NCI-H524 (cell line): Measurements from ENCODE around the gene MTFMT.
"Not testable (repeated sequence)": the region's sequence is repeated elsewhere in the genome, so short reads cannot be mapped to it uniquely, and the experiment has no call there.

Source experiments
- DNase-seq, 2 experiments: peaks; one replicate each; lab custom pipeline; 2025; lab: John Stamatoyannopoulos, UW

MTFMT gene

GRCh38 chr15:65028921-65029735 is at the start of gene MTFMT:
TSS of gene MTFMT (minus strand) at chr15:65029639. CDS start at chr15:65029613, 26 bp downstream.
- DNase-seq = peak; percentile 49 to 87

DNA sequence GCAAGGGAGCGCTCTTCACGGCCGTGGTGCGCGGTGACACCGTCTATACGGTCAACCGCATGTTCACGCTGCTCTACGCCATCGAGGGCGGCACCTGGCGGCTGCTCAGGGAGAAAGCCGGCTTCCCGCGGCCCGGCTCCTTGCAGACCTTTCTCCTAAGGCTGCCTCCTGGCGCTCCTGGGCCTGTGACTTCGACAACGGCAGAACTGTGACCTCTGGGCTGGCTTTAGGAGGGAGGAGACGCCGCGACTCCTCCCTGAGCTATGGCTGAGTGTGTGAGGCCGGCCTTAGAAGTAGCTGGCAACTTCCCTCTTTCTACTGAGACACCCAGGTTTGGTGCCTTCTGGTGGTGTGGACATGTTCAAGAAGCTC is 48.5 kb upstream of the MTFMT start:
- peak; percentile 27 to 74 for DNase-seq

GRCh38 chr15:65077291-65077980 is 48.0 kb upstream of the MTFMT start:
- DNase-seq = no peak

- no peak for DNase-seq
These were observed 47.2 kb upstream of the MTFMT start, which contains the start of gene KBTBD13 for GRCh38 chr15:65076486-65077290. TSS of gene KBTBD13 (plus strand) at chr15:65076746. CDS start at chr15:65076816, 70 bp downstream.

DNA sequence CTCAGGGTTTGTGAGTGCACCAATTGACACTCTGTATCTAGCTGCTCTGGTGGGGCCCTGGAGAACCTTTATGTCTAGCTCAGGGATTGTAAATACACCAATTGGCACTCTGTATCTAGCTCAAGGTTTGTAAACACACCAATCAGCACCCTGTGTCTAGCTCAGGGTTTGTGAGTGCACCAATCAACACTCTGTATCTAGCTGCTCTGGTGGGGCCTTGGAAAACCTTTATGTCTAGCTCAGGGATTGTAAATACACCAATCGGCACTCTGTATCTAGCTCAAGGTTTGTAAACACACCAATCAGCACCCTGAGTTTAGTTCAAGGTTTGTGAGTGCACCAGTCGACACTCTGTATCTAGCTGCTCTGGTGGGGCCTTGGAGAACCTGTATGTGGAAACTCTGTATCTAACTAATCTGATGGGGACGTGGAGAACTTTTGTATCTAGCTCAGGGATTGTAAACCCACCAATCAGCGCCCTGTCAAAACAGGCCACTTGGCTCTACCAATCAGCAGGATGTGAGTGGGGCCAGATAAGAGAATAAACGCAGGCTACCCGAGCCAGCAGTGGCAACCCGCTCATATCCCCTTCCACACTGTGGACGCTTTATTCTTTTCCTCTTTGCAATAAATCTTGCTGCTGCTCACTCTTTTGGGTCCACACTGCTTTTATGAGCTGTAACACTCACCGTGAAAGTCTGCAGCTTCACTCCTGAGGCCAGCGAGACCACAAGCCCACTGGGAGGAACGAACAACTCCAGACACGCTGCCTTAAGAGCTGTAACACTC is 46.4 kb upstream of the MTFMT start:
- DNase-seq = not testable (repeated sequence)

GRCh38 chr15:65074946-65075345 is 45.5 kb upstream of the MTFMT start:
- not testable (repeated sequence) for DNase-seq

DNA sequence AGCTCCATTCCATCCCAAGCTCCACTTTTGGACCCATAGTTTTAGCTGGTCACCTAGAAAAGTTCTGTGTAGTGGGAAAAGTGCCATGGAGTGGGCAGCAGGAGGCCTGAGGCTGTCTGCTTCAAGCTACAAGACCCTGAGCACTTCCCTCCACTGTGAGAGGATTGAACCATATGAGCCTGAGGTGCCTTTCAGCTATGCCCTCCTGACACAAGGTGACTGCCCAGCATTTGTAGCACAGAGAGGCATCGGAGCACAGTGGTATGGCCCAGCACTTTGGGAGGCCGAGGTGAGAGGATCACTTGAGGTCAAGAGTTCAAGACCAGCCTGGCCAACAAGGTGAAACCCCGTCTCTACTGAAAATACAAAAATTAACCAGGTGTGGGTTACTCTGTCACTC is 43.2 kb upstream of the MTFMT start:
- no peak for DNase-seq

DNA sequence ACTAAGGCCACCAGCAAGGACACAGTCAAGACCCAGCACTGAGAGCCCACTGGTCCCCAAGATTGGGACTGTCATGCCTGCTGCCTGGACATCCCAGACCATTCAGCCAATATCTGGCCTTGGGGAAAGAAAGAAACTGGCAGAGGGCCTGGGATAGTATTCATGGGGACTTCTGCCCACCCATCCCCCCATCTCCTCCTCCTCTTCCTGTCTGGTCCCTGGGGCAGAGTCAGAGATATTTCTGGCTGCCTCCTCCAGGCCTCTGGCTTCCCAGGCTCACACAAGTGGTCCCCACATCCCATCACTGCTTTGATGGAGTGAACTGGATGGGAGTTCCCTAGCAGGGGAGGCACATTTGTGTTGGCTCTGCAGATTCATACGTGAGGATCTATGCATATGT is 42.6 kb upstream of the MTFMT start:
- no peak for DNase-seq

GRCh38 chr15:65071381-65071811 is 42.0 kb upstream of the MTFMT start:
- DNase-seq = no peak

- no peak for DNase-seq
These were observed 40.5 kb upstream of the MTFMT start for GRCh38 chr15:65069779-65070546.

- no peak for DNase-seq
These were observed 39.7 kb upstream of the MTFMT start for GRCh38 chr15:65069179-65069578.

DNA sequence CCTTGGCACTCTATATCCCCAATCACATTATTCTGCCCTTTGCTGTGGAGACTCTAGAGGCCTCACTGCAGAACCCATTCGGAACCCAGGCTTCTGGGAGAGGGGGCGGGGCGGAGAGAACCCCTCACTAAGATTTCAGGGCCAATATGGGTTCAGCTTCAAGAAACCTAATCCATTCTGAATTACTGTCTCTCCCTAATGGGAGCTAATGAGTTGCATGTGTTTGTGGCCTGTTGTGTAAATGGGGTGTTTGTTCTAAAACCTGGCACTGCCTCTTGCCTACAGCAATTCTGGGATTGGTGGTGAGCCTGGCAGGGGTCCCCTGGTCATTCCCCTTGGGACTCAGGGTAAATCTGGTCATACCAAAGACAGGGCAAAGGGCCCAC is 39.0 kb upstream of the MTFMT start:
- DNase-seq = no peak

- DNase-seq = peak in 1 of 2 experiments; percentile 8
These were observed 38.4 kb upstream of the MTFMT start, which contains the start of gene RASL12 for GRCh38 chr15:65067645-65068402. TSS of gene RASL12 (minus strand) at chr15:65067991. CDS start at chr15:65067835, 156 bp downstream.

DNA sequence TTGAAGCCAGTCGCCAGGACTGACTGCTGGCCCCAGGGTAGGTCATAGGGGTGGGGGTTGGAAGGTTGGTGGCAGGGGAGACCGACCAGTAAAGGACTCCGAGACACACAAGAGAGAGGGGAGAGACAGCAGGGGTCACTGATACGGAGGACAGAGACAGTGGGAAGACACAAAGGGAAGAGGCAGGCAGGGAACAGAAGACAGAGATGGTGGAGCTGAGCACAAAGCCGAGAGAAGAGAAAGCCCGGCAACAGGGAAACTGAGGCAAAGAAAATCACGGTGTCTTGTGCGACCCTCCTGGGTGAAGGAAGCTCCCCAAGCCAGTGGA is 37.8 kb upstream of the MTFMT start:
- DNase-seq = no peak

DNA sequence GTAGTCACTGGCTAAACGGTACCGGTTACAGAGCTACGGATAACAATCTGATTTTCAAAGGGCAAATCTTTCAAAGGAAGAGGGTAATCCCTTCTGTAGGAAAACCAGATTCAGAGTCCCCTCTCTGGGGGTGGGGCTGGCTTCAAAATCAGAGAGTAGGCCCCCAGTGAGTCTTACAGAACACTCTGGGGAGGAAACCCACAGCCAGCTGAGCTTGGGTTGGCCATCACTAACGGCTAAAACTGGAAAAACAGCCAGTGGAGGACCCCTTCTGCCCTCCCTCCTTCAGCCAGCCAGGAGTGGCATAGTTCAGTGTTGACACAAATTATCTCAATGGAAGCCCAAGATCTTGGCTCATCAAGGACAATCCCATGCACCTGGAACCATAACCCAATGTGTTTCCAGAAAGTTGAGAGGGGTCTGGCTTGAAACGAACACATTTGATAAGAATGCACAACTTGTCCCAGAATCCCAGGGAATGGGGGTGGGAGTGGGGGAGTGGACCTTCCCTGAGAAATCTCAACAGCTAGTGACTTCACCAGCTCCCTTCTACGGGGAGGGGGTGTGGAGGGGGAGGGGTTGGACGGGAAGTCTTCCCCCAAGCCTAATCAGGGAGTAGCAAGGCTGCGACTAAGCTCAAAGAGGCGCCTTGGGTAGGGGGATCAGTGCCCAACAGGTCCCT is 37.3 kb upstream of the MTFMT start:
- no peak for DNase-seq

DNA sequence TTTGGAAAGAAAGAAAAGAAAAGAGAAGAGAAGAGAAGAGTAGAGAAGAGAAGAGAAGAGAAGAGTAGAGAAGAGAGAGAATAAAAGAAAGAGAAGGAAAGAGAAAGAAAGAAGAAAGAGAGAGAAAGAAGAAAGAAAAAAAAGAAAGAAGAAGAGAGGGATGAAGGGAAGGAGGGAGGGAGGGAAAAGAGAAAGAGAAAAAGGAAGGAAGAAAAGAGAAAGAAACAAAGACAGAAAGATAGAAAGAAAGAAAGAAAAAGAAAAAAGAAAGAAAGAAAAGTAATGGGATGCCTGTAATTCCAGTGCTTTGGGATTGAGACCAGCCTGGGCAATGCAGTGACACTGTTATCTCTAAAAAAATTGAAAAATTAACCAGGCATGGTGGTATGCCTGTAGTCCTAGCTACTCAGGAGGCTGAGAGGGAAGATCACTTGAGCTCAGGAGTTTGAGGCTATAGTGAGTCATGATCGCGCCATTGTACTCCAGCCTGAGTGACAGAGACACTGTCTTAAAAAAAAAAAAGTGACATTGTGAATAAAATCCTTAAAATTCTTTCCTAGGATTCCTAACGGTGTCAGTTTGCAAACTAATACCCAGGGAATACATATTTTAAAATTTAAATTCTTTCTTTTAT is 36.7 kb upstream of the MTFMT start:
- DNase-seq = no peak

DNA sequence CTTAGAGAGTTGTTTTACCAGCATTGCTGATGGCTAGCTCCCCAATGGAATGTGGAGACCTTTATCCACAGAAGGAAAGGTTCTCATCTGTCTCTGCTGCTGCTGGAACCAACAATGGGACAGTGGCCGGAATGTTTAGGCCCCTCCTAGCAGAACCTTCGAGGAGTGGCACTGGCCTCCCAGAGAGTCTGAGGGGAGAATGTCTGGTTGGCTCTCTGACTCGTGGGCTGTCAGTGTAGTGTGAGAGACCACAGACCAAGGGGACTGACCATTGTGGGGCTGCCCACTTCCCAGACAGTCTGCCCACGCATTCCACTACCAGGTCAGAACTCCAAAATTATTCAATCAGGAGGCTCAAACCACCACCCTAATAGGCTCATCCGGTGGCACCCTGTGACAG is 33.3 kb upstream of the MTFMT start:
- DNase-seq = no peak

GRCh38 chr15:65062061-65062460 is 32.6 kb upstream of the MTFMT start:
- DNase-seq = no peak
